ENCODE results near the gene PHYKPL. TPM values are rescaled to one million over a fixed set of nuclear protein-coding genes. Genes with fewer than 3 reads are reported as not detected.

The PHYKPL gene
- total and polyA plus RNA-seq, 2 of the 4 experiments (the other 2 are of a cell fraction), result 10.0 to 24.5 TPM

DNA sequence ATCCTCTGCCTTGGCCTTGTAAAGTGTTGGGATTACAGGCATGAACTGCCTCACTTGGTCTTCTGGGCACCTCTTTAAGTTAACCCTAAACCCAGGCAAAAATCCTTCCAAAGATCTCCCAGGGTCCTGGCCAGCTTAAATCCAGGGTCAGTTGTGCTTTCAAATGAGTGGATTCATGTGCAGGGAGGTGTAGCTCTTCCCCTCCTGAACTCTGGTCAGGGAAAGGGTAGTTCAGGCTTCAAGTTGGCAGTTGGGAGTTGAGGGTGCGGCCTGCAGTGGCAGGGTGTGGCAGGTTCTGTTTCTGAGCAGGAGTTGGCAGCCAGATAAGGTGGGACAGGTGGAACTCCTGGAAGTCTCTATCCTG is 24.7 kb downstream of the PHYKPL start:
- Histone ChIP-seq H4K8ac (ENCODE audit: low read depth in 2 of 2, low read length in 2 of 2) (no peak overlapping the region), H3K56ac (ENCODE audit: extremely low read depth, insufficient read depth, low read length) (no peak overlapping the region), H3K4me1 (ENCODE audit: control insufficient read depth, insufficient read depth, low read length) (peaks cover 7% of the 10 kb centered on the region), H2BK20ac (ENCODE audit: low read depth, low read length) (no peak overlapping the region), H4K5ac (ENCODE audit: low read depth, low read length) (no peak overlapping the region), H2AK9ac (replicated peaks; ENCODE audit: low read depth, low read length, poor library complexity) (no peak overlapping the region), H3K4ac (ENCODE audit: low read depth, low read length) (no peak overlapping the region), H4K20me1 (ENCODE audit: insufficient read depth, low read length) (peaks cover 69% of the 10 kb centered on the region), H2AK5ac (ENCODE audit: low read depth, low read length) (no peak overlapping the region), H2AFZ (replicated peaks; ENCODE audit: low read length, poor library complexity) (no peak overlapping the region), H3K27me3 (ENCODE audit: control insufficient read depth, insufficient read depth, low read length) (no peaks in the 10 kb centered on the region), H3K9ac (ENCODE audit: low read depth, low read length) (no peak overlapping the region), H3K23ac (ENCODE audit: low read depth, low read length) (peak overlapping the region; percentile 49; the same call in 1 of the 2 replicates), H3K18ac (ENCODE audit: low read depth, low read length) (no peak overlapping the region), H3K79me1 (ENCODE audit: low read depth in 1 of 2, low read length in 2 of 2) (peaks cover 25 to 72% of the 10 kb centered on the region in 2 experiments), H2BK120ac (ENCODE audit: low read depth, low read length) (no peak overlapping the region), H3K9me3 (ENCODE audit: control insufficient read depth, insufficient read depth, low read length) (no peaks in the 10 kb centered on the region), H3K36me3 (ENCODE audit: control insufficient read depth, insufficient read depth, low read length) (peaks cover 62% of the 10 kb centered on the region), H2BK5ac (ENCODE audit: low read depth, low read length, poor library complexity, severe bottlenecking) (no peak overlapping the region), H2BK15ac (ENCODE audit: low read depth, low read length) (no peak overlapping the region), H3K14ac (replicated peaks; ENCODE audit: low read depth, low read length) (no peak overlapping the region), H3K9me1 (ENCODE audit: insufficient read depth, low read length) (peaks cover 24% of the 10 kb centered on the region), H3K4me3 (ENCODE audit: insufficient read depth, low read depth, low read length) (no peak overlapping the region), H3K27ac (ENCODE audit: insufficient read depth, low read length) (no peak overlapping the region), H3K4me2 (ENCODE audit: low read depth, low read length) (no peak overlapping the region), H4K91ac (ENCODE audit: insufficient read depth, low read depth, low read length) (no peak overlapping the region)
- ChIA-PET POLR2A (ENCODE audit: unreplicated experiment) (no interaction called here), CTCF (no interaction called here)
- in situ Hi-C loops (cut with MboI; ENCODE audit: low sequenced_read_pairs), result no loop called here
- DNase-seq (no peak), ATAC-seq (ENCODE audit: low read depth) (no peak)
- BruUV-seq (replicated peaks), result no TSS peak
- dilution Hi-C loops (cut with HindIII; ENCODE audit: low sequenced_read_pairs, unreplicated experiment), result no loop called here
- TF ChIP-seq MAZ (IDR thresholded peaks at IDR 0.05; ENCODE audit: borderline replicate concordance, low read depth, low read length) (no peak), ELK1 (IDR thresholded peaks at IDR 0.05; ENCODE audit: borderline replicate concordance, low read depth, low read length) (no peak), SMC3 (IDR thresholded peaks at IDR 0.05; ENCODE audit: low read depth, low read length) (no peak), RAD21 (IDR thresholded peaks at IDR 0.05; ENCODE audit: low read length) (no peak), RCOR1 (IDR thresholded peaks at IDR 0.05; ENCODE audit: insufficient replicate concordance, low read length) (no peak), NFE2L2 (IDR thresholded peaks at IDR 0.05; ENCODE audit: low read depth, low read length) (no peak), RFX5 (IDR thresholded peaks at IDR 0.05; ENCODE audit: low read depth, low read length) (no peak), POLR2A (IDR thresholded peaks at IDR 0.05; ENCODE audit: low read depth, low read length) (no peak), BHLHE40 (IDR thresholded peaks at IDR 0.05; ENCODE audit: low read depth, low read length) (no peak), FOS (IDR thresholded peaks at IDR 0.05; ENCODE audit: low read depth, low read length) (no peak), CTCF (conservative IDR thresholded peaks at IDR 0.05; ENCODE audit: low read depth, low read length) (no peak), MXI1 (IDR thresholded peaks at IDR 0.05; ENCODE audit: borderline replicate concordance, low read depth, low read length) (no peak), MAFK (IDR thresholded peaks at IDR 0.05; ENCODE audit: low read depth, low read length) (no peak)
- TF ChIP-seq, protein P1, sequence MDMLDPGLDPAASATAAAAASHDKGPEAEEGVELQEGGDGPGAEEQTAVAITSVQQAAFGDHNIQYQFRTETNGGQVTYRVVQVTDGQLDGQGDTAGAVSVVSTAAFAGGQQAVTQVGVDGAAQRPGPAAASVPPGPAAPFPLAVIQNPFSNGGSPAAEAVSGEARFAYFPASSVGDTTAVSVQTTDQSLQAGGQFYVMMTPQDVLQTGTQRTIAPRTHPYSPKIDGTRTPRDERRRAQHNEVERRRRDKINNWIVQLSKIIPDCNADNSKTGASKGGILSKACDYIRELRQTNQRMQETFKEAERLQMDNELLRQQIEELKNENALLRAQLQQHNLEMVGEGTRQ (IDR thresholded peaks at IDR 0.05; ENCODE audit: low read depth, low read length), result no peak
- no CpG with 5 or more reads among the region's 1 CpG for WGBS, 2 experiments (ENCODE audit: extremely low coverage in 2 of 2, insufficient read length in 1 of 2)
- intact Hi-C loops (cut with micrococcal nuclease), result no loop called here

All from IMR-90 (cell line).